Lower leg skin (tissue), 4 donors: ENCODE data around the gene POLD4. TPM values are rescaled to one million over a fixed set of nuclear protein-coding genes. Genes with fewer than 3 reads are reported as not detected.

Experiments used
- DNase-seq, 2 donors: peaks; one replicate each; pipeline ENCODE4 v3.0.0-alpha.2; 2019; ENCODE audit warnings: low spot score in 2 of 2
- H3K4me3 ChIP-seq: fragments of 200-600 bp; sonication (generic); 2 replicates; pipeline ENCODE4 v1.5.1; 2017; ENCODE audit warnings: mild to moderate bottlenecking, low read depth; ENCODE audit not compliant: poor library complexity, severe bottlenecking
- POLR2A ChIP-seq, 2 donors: fragments of 450-650 bp; IDR thresholded peaks; one replicate each; pipeline ENCODE4 v1.6.1; 2016 to 2017; ENCODE audit warnings: antibody characterized with exemption in 2 of 2, mild to moderate bottlenecking in 1 of 2, moderate library complexity in 1 of 2
- WGBS, 2 donors: methylation state at CpG; one replicate each; pipeline ENCODE4 v1.1.5; 2018; 5-methylcytosine and 5-hydroxymethylcytosine counted together
- intact Hi-C: fragments of 100-400 bp; cut with DNase I; formaldehyde crosslinking; loops from one replicate; pipeline ENCODE4 v1.15.0; 2023; ENCODE audit warnings: low total_unique reads
- total RNA-seq, 4 donors: library from RNA; depleted of rRNA; stranded (reverse); fragments of >200 nt; gene quantifications; one replicate each; pipeline ENCODE4 v1.1.0, GENCODE V29; 2016
- TF ChIP-seq, protein P1 (sequence below), 3 donors: fragments of 450-650 bp; IDR thresholded peaks; one replicate each; pipeline ENCODE4 v1.5.1; 2016; ENCODE audit warnings: antibody characterized with exemption in 3 of 3, mild to moderate bottlenecking in 3 of 3, moderate library complexity in 2 of 3

The POLD4 gene
- total RNA-seq, 4 donors from 2014 or later, result 82.3 to 126 (median 86.4) TPM

DNA sequence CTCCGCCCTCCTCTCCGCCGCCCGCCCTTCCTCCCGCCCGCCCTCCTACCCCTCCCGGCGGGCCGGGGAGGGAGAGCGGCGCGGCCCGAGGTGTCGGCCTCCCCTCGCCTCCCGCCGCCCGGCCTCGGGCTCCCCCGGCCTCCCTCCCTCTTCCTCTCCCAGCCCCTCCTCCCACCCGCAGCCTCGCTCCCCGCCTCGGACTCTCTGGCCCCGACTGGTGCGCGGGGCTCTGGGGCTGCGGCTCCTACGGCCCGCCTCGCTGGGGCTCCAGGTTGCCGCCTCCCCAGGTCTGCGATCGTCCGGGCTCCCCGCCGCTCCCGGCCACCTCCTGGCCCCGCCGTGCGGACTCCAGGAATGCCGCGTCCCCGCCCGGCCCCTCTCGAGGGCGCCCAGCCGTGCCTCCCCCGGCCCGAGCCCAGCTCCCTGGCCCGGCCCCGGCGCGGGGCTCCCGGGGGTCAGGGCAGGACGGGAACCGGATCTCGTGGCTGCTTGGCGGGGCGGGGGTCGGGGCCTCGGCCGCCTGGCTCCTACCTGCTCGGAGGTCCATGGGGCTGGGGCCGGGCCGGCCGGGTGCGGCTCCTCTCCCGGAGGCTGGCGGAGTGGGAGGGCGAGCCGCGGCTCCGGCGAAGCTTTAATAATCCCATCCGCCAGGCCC lies 19.8 kb upstream of the POLD4 start, which contains the start of gene CLCF1:
Gene CLCF1, minus strand, starts transcription at position 606 of the 655 bp plus-strand sequence. Its CDS starts 59 bp downstream, at position 547.
- 0 to 1% methylated on average over 13 to 56 of the region's 76 CpGs for WGBS, 2 donors
- intact Hi-C loops, result no loop called here
- no peak for TF ChIP-seq POLR2A (IDR thresholded peaks at IDR 0.05)
- TF ChIP-seq, protein P1, sequence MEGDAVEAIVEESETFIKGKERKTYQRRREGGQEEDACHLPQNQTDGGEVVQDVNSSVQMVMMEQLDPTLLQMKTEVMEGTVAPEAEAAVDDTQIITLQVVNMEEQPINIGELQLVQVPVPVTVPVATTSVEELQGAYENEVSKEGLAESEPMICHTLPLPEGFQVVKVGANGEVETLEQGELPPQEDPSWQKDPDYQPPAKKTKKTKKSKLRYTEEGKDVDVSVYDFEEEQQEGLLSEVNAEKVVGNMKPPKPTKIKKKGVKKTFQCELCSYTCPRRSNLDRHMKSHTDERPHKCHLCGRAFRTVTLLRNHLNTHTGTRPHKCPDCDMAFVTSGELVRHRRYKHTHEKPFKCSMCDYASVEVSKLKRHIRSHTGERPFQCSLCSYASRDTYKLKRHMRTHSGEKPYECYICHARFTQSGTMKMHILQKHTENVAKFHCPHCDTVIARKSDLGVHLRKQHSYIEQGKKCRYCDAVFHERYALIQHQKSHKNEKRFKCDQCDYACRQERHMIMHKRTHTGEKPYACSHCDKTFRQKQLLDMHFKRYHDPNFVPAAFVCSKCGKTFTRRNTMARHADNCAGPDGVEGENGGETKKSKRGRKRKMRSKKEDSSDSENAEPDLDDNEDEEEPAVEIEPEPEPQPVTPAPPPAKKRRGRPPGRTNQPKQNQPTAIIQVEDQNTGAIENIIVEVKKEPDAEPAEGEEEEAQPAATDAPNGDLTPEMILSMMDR (IDR thresholded peaks at IDR 0.05), result no peak
- no peak for DNase-seq
- peak within 1 kb of the TSS; percentile 64 for H3K4me3 ChIP-seq

DNA sequence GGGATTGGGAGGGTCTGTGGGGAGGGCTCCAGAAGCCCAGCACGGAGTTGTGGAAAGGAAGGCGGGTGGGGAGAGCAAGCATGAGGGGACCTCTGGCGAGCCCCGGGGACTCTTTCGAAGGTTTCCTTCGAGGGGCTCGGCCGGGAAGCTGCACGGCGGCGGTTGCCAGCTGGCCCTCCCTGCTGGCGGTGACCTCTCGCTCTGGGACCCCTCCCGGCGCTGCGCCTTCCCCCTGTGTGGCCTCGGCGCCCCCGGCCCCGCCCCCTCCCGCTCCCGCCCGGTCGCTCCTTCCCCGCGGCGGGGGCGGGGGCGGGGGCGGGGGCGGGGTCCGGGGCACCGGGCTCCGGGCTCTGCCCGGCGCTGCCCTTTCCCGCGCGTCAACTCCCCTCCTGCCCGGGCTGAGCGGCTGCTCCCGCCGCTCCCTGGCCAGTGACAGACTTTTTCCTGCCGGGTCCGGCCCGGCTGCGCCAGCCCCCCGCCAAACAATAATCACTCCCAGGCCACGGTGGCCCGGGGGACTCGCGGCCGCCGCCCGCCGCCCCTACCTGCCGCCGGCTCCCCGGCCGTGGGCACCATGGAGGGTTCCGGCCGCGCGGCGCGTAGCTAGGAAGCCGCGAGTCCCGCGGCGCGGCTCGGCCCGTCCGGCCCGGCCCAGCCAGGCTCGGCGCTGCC lies 19.1 kb upstream of the POLD4 start:
- no peak for DNase-seq
- 1 to 7% methylated on average over 16 to 36 of the region's 78 CpGs for WGBS, 2 donors
- intact Hi-C loops, result no loop called here
- no peak for TF ChIP-seq POLR2A (IDR thresholded peaks at IDR 0.05)
- peak overlapping the region; percentile 64 for H3K4me3 ChIP-seq

DNA sequence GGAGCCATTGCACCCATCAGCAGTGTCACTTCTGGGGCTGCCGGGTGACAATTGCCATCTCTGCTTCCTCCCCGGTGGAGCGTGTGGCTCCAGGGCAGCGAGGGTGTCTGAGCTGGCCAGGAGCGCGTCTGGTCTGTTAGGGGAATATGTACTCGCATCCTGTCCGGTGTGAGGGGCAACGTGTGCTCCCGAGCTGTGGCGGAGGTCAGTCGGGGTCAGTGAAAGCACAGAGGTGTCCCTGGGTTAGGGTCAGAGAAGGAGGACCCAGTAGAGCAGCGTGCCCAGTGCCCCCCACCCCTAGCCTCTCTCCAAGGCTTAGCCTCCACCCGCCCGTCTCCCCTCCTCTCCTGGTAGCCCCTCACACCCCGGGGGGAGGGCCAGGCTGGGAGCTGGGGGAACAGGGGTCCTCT lies 18.6 kb upstream of the POLD4 start:
- no peak overlapping the region for H3K4me3 ChIP-seq
- intact Hi-C loops, result no loop called here
- 17 to 18% methylated on average over 15 to 16 of the region's 16 CpGs for WGBS, 2 donors
- TF ChIP-seq POLR2A (IDR thresholded peaks at IDR 0.05), result no peak
- DNase-seq, result no peak

DNA sequence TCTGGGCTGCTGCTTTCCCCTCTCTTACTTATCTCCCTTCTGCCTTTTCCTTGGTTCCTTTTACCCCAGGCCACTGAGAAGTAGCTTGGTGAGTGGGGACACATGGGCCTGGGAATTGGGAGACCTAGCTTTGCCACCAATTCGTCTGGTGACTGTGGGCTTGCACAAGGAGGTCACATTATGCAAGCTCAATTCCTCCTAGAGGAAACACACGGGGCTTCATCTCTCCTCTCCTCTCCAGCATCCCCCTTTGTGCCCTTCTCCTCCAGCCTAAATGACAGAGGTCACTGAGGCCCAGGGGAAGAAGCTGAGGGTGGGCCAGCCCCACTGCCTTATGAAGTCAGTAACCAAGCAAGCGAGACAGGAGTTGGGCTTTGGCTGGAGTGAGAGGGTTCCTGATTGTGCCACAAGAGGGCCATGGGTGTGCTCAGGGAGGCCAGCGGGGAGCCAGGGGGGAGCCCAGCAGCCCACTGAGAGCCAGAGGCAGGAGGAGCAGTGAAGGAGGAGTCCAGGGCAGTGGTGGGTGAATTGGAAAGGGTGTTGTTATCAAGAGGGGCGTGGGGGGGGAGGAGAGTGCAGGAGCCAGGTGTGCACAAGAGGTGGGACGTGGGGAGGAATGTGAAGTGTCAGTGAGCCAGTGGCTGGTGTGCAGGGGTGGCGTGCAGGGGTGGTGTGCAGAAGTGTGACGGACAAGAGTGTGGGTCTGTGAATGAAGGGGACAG lies 18.0 kb upstream of the POLD4 start:
- 41 to 42% methylated on average over 8 of the region's 8 CpGs for WGBS, 2 donors
- TF ChIP-seq, protein P1 (IDR thresholded peaks at IDR 0.05), result peak in 1 of 3 donors; percentile 31
- TF ChIP-seq POLR2A (IDR thresholded peaks at IDR 0.05), result no peak
- no peak overlapping the region for H3K4me3 ChIP-seq
- no peak for DNase-seq
- intact Hi-C loops, result no loop called here

DNA sequence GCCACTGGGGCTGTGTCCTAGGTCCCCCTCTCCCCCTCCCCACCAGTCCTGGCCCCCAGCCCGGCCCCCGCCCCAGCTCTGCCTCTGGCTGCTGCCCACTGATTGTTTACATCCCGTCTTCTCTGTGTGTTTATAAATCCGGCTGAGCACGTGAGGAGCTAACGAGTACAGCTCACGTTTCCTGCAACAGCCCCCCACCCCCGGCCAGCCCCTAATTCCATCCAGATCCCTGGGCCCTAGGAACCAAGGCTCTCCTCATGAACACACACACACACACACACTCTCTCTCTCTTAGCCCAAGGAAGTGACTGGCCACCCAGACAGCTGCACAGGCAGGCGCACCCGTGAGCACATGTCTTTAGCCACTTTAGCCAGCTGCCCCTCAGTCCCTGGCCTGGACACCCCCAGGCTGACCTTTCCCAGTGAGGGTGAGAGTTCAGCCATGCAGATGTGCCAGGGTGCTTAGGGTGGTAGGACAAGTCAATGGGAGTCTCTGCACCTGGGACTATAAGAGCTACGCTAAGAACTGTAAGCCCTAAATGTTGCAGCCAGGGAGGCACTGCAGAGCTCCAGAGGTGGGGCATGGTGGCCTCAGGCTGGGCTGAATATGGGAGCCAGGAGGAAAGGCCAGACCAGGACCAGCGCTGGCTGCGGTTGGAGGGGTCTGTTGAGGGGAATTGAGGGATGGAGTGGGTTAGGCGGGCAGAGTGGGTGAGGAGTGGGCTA lies 17.2 kb upstream of the POLD4 start:
- WGBS, 2 donors, result 51 to 58% methylated on average over 12 to 14 of the region's 14 CpGs

DNA sequence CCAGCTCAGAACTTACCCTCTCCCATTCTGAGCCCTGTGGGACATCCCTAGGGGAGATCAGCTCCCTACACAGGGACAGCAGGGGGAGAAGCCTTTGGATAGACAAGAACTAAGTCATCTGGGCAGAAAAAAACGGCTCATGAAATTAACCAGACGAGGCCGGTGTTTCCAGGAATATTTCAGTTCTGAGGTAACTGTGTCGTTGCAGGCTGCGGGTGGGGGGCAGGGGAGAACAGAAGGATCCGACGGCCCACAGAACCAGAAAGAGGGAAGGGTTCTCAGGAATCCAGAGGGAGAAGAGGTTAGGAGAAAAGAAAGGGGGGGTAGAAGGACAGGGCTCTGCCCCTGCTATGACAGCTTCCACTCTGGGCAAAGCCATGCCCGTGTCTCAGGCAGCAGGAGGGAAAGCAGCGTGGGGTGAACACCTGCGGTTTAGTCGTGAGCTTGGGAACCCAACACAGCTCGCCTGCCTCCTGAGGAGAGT lies 16.5 kb upstream of the POLD4 start:
- WGBS, 2 donors, result 59 to 62% methylated on average over 12 of the region's 12 CpGs
- no peak for DNase-seq
- intact Hi-C loops, result no loop called here
- H3K4me3 ChIP-seq, result no peak overlapping the region
- no peak for TF ChIP-seq POLR2A (IDR thresholded peaks at IDR 0.05)
- TF ChIP-seq, protein P1 (IDR thresholded peaks at IDR 0.05), result no peak

More for the DNA sequence above, 17.2 kb upstream of the POLD4 start:
- intact Hi-C loops, result no loop called here
- no peak for TF ChIP-seq POLR2A (IDR thresholded peaks at IDR 0.05)
- TF ChIP-seq, protein P1 (IDR thresholded peaks at IDR 0.05), result no peak
- H3K4me3 ChIP-seq, result no peak overlapping the region
- no peak for DNase-seq
